Tibial artery (tissue), 4 donors: ENCODE data around the gene HDAC10.
A peak's percentile ranks its signal among the peaks of the same experiment; 100 is the strongest.

Source experiments
- DNase-seq, 2 donors: peaks; one replicate each; pipeline ENCODE4 v3.0.0-alpha.2; 2019
- H3K27ac ChIP-seq, 2 donors: fragments of 200-600 bp; sonication (generic) in 1 of 2; 1 replicate in 1 of 2; 2 replicates in 1 of 2; pipeline ENCODE4 v1.5.1; 2018 to 2019; ENCODE audit warnings: mild to moderate bottlenecking in 1 of 2
- H3K27me3 ChIP-seq, 2 donors: fragments of 200-600 bp; sonication (generic) in 1 of 2; one replicate each; pipeline versions ENCODE4 v1.5.1 to v1.6.0; 2016 to 2019
- H3K36me3 ChIP-seq, 3 donors: fragments of 200-600 bp; sonication (generic) in 2 of 3; one replicate each; pipeline ENCODE4 v1.5.1; 2016 to 2019; ENCODE audit warnings: mild to moderate bottlenecking in 2 of 3
- H3K4me1 ChIP-seq, 4 donors: fragments of 200-600 bp; sonication (generic) in 2 of 4; 1 replicate in 3 of 4; 2 replicates in 1 of 4; pipeline ENCODE4 v1.5.1; 2016 to 2019
- H3K4me3 ChIP-seq, 2 donors: fragments of 200-600 bp; sonication (generic) in 1 of 2; 1 replicate in 1 of 2; 2 replicates in 1 of 2; pipeline ENCODE4 v1.5.1; 2018 to 2019; ENCODE audit warnings: mild to moderate bottlenecking in 2 of 2
- H3K9me3 ChIP-seq, 3 donors: fragments of 200-600 bp; sonication (generic) in 1 of 3; one replicate each; pipeline ENCODE4 v1.5.1; 2016 to 2019
- intact Hi-C: fragments of 100-400 bp; cut with DNase I; formaldehyde crosslinking; loops from one replicate; pipeline ENCODE4 v1.15.0; 2023; ENCODE audit warnings: low total_unique reads
- TF ChIP-seq, protein P1 (sequence below), 2 experiments: fragments of 200-600 bp in 1 of 2; fragments of 450-650 bp in 1 of 2; IDR thresholded peaks; one replicate each; pipeline ENCODE4 v1.5.1; 2017 to 2019; ENCODE audit warnings: antibody characterized with exemption in 2 of 2, mild to moderate bottlenecking in 1 of 2, moderate library complexity in 1 of 2

Gene HDAC10

DNA sequence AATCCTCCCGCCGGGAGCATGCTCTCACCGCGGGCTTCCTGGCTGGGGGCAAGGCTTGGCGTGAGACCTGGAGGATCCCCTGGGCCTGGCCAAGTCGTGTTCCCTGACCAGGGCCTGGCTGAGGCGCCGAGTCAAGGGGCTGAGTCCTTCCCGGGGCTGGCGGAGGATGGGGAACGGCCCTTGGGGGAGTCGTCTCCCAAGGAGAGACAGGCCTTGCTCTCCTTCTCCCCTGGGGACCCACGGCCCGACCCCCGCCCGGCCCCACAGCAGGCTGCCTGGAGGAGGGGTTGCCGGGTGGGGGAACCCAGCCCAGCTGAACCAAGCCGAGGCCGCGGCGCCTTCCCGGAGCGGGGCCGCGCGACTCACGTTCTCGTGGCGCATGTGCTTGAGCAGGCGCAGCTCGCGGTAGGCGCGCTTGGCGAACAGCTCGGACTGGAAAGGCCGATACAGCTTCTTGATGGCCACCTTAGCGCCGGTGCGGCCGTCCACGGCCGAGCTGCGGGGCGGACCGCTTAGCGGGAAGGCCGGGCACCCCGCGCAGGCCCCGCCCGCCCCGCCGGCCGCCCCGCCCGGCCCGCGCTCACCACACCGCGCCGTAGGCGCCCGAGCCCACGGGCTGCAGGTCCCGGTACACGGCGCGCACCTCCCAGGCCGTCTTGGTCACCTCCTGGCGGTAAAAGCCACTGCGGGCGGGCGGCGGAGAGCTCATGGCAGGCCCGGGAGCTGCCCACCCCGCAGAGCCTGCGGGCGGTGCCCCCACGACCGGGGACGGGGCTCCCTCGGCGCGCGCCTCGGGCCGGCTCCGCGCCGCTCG, 9.9 kb upstream of the HDAC10 start:
- no peaks in the 10 kb centered on the region for H3K9me3 ChIP-seq
- no peak overlapping the region for H3K27ac ChIP-seq
- H3K4me3 ChIP-seq, result peak overlapping the region; percentile 44 to 49
- intact Hi-C loops, result no loop called here
- peaks cover 0 to 22% (median 11%) of the 10 kb centered on the region in 4 donors for H3K4me1 ChIP-seq
- TF ChIP-seq, protein P1, sequence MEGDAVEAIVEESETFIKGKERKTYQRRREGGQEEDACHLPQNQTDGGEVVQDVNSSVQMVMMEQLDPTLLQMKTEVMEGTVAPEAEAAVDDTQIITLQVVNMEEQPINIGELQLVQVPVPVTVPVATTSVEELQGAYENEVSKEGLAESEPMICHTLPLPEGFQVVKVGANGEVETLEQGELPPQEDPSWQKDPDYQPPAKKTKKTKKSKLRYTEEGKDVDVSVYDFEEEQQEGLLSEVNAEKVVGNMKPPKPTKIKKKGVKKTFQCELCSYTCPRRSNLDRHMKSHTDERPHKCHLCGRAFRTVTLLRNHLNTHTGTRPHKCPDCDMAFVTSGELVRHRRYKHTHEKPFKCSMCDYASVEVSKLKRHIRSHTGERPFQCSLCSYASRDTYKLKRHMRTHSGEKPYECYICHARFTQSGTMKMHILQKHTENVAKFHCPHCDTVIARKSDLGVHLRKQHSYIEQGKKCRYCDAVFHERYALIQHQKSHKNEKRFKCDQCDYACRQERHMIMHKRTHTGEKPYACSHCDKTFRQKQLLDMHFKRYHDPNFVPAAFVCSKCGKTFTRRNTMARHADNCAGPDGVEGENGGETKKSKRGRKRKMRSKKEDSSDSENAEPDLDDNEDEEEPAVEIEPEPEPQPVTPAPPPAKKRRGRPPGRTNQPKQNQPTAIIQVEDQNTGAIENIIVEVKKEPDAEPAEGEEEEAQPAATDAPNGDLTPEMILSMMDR (IDR thresholded peaks at IDR 0.05), result no peak
- H3K36me3 ChIP-seq, result no peaks in the 10 kb centered on the region
- no peak for DNase-seq
- H3K27me3 ChIP-seq, result peaks cover 0 to 83% of the 10 kb centered on the region in 2 donors

DNA sequence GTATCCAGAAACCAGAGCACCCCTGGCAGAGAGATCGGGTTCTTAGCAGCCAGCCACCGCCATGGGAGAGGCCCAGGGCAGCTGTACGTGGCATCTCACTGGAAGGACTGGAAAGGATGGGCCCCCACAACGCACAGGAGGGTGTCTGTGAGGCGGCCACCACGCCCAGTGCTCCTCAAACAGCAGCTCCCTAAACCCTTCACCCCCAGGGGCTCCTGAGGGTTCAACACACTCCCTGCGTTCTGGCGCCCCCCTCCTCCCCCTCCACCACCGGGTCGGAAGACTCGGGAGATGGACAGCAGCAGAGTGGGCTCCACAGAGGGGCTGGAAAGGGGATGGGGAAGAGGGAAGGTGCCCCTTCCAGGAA, 9.4 kb upstream of the HDAC10 start:
- no peak for DNase-seq
- peaks cover 0 to 22% (median 11%) of the 10 kb centered on the region in 4 donors for H3K4me1 ChIP-seq
- H3K27ac ChIP-seq, result no peak overlapping the region
- no peaks in the 10 kb centered on the region for H3K9me3 ChIP-seq
- no peaks in the 10 kb centered on the region for H3K36me3 ChIP-seq
- peaks cover 0 to 89% of the 10 kb centered on the region in 2 donors for H3K27me3 ChIP-seq
- H3K4me3 ChIP-seq, result peak overlapping the region; percentile 44 to 49
- TF ChIP-seq, protein P1 (IDR thresholded peaks at IDR 0.05), result no peak
- intact Hi-C loops, result no loop called here

DNA sequence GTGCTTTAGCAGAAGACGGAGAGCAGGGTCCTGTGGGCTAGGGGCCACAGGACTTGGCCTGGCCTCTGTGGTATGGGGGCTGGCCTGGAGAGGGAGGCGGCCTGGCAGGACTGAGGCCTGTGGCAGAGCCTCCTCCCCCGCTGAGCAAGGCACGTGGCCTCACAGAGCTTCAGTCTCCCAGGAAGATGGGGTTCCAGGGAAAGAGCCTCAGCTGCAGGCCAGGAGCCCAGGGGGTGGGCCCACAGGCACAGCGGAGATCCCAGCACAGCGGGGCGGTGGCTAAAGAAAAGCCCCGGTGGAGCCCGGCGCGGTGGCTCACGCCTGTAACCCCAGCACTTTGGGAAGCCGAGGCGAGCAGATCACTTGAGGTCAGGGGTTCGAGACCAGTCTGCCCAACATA, 8.2 kb upstream of the HDAC10 start:
- intact Hi-C loops, result loop anchor here (10.0 kb wide), 1 partner anchor 185 kb away; no protein-coding TSS in a partner anchor
- H3K36me3 ChIP-seq, result no peaks in the 10 kb centered on the region
- no peak overlapping the region for H3K4me3 ChIP-seq
- peaks cover 0 to 83% of the 10 kb centered on the region in 2 donors for H3K27me3 ChIP-seq
- no peak for DNase-seq
- peaks cover 0 to 22% (median 11%) of the 10 kb centered on the region in 4 donors for H3K4me1 ChIP-seq
- no peak overlapping the region for H3K27ac ChIP-seq
- H3K9me3 ChIP-seq, result no peaks in the 10 kb centered on the region
- TF ChIP-seq, protein P1 (IDR thresholded peaks at IDR 0.05), result no peak

DNA sequence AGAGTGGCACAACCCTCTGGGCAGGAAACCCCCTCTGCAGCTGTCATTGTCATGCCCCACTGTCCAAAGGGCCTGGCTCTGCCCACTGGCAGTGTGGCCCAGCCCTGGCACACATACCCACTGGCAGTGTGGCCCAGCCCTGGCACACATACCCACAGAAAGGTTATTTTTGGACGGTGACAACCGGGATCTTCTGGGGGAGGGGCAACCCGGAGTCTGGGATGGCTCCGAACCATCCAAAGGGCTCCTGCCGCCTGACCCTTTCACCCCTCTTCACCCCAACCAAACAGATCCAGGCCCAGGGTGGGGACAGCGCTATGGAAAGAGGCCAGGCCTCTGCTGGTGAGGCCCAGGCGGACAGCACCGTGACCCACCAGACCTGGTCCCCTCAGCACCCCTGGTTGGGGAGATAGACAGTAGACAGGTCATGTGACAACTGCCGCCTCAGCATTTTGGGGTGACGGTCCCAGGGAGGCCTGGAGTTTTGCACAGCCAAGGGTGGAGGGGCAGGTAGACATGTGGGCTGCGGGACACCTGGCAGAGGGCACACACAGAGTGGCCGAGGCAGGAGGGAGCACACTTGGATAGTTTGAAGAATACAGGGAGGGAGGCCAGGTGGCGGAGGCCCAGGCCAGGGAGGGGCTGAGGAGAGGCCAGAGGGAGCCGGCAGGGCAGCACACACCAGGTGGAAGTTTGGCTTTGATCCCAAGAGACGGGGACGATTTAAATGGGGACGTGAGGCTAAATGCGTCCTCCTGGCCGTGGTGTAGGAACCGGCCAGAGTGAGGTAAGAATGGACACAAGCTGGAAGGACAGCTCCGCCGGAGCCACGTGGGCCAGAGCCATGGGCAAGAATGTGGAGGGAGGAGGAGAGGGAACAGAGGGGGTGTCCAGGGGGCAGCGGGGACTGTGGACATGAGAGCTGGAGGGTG, 7.6 kb upstream of the HDAC10 start:
- Histone ChIP-seq H3K27ac (no peak overlapping the region), H3K4me3 (no peak overlapping the region), H3K27me3 (peaks cover 0 to 78% of the 10 kb centered on the region in 2 donors), H3K4me1 (peaks cover 0 to 22% (median 11%) of the 10 kb centered on the region in 4 donors), H3K9me3 (no peaks in the 10 kb centered on the region), H3K36me3 (no peaks in the 10 kb centered on the region)
- DNase-seq, result no peak
- intact Hi-C loops, result loop anchor here (10.0 kb wide), 1 partner anchor 186 kb away; no protein-coding TSS in a partner anchor
- TF ChIP-seq, protein P1 (IDR thresholded peaks at IDR 0.05), result no peak

DNA sequence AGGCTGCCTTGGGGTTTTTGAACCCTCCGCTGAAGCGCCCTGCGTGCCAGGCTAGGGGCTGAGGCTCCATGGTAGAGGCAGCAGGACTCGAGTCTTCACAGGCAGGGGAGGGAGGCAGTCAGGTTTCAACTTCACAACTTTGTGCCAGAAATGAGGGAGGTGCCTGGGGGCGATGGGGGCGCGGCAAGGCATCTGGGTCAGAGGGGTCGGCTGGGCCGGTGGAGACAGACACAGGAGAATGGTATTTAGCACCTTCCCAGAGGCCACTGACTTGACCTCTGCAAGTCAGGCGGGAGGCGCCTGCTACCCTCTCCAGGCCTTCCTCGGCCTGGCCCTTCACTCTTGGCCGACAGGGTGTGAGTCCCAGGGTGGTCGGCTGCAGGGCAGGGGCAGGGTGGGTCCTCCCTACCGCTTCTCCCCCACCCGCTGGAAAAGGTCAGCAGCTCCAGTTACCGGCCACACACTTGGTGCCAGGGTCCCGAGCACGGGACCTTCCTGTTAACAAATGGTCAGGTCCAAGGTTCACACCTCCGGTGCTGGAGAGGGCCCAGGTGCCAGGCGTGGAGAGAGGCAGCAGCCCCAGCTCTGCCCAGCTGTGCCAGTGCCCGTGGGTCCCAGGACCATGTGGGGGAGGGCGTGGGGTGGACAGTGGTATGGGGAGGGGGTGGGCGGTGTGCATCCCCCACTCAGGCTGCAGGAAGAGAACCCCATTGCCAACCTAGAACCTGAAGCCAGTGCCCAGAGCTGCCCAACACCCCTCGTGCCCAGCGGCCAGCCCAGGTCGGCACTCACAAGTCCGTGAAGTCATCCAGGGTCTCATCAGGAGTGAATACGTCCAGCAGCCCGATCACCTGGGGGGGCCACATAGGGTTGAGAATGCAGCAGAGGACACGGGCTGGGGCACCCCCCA, 6.6 kb upstream of the HDAC10 start:
- peaks cover 0 to 69% of the 10 kb centered on the region in 2 donors for H3K27me3 ChIP-seq
- no peaks in the 10 kb centered on the region for H3K36me3 ChIP-seq
- peaks cover 0 to 22% (median 11%) of the 10 kb centered on the region in 4 donors for H3K4me1 ChIP-seq
- H3K9me3 ChIP-seq, result no peaks in the 10 kb centered on the region
- no peak overlapping the region for H3K4me3 ChIP-seq
- no peak for DNase-seq
- intact Hi-C loops, result loop anchor here (10.0 kb wide), 1 partner anchor 187 kb away; no protein-coding TSS in a partner anchor
- TF ChIP-seq, protein P1 (IDR thresholded peaks at IDR 0.05), result no peak
- no peak overlapping the region for H3K27ac ChIP-seq
